Endodermal cell (in vitro differentiated cells): ENCODE data around the gene TRAK1. TPM values are rescaled to one million over a fixed set of nuclear protein-coding genes. Genes with fewer than 3 reads are reported as not detected.

ENCODE experiments used
- DNase-seq: peaks from one replicate; pipeline ENCODE4 v3.0.0-alpha.2; 2017
- H3K27ac ChIP-seq: 2 replicates; pipeline ENCODE4 v1.5.1; 2013; ENCODE audit warnings: mild to moderate bottlenecking, low read depth, low read length, moderate library complexity
- H3K27me3 ChIP-seq: 2 replicates; pipeline ENCODE4 v1.6.1; 2013; ENCODE audit warnings: mild to moderate bottlenecking, low read length, moderate library complexity; ENCODE audit not compliant: insufficient read depth, control insufficient read depth, poor library complexity, severe bottlenecking
- H3K36me3 ChIP-seq: 2 replicates; pipeline ENCODE4 v1.7.0; 2013; ENCODE audit warnings: mild to moderate bottlenecking, low read length, moderate library complexity; ENCODE audit not compliant: control insufficient read depth, insufficient read depth
- H3K4me1 ChIP-seq: one replicate; pipeline ENCODE4 v1.7.0; 2013; ENCODE audit warnings: low read length; ENCODE audit not compliant: control insufficient read depth, insufficient read depth
- H3K4me3 ChIP-seq: 2 replicates; pipeline ENCODE4 v1.5.1; 2013; ENCODE audit warnings: mild to moderate bottlenecking, low read length, moderate library complexity
- H3K9ac ChIP-seq: 2 replicates; pipeline ENCODE4 v1.6.1; 2013; ENCODE audit warnings: mild to moderate bottlenecking, low read length, moderate library complexity; ENCODE audit not compliant: poor library complexity, severe bottlenecking; ENCODE audit errors: extremely low read depth
- H3K9me3 ChIP-seq: 2 replicates; pipeline ENCODE4 v1.6.1; 2013; ENCODE audit warnings: mild to moderate bottlenecking, low read length, moderate library complexity; ENCODE audit not compliant: control insufficient read depth
- H3K27ac Mint-ChIP-seq: 2 replicates; pipeline ENCODE4 v1.8.0; 2020; ENCODE audit warnings: mixed read lengths
- H3K27me3 Mint-ChIP-seq: 2 replicates; pipeline ENCODE4 v1.8.0; 2021; ENCODE audit warnings: mild to moderate bottlenecking, mixed read lengths; ENCODE audit not compliant: insufficient read depth
- H3K36me3 Mint-ChIP-seq: 2 replicates; pipeline ENCODE4 v1.8.0; 2020; ENCODE audit warnings: low read depth, mixed read lengths
- H3K4me1 Mint-ChIP-seq: 2 replicates; pipeline ENCODE4 v1.8.0; 2020; ENCODE audit warnings: mixed read lengths
- H3K4me3 Mint-ChIP-seq: 2 replicates; pipeline ENCODE4 v1.8.0; 2020; ENCODE audit warnings: mild to moderate bottlenecking, moderate library complexity, mixed read lengths
- H3K9me3 Mint-ChIP-seq: 2 replicates; pipeline ENCODE4 v1.8.0; 2020; ENCODE audit warnings: mild to moderate bottlenecking, mixed read lengths
- CTCF ChIP-seq: fragments of 200-600 bp; sonication (generic); conservative IDR thresholded peaks from 2 replicates; pipeline ENCODE4 v1.5.0; 2021; ENCODE audit warnings: antibody characterized with exemption, mild to moderate bottlenecking
- WGBS, 2 experiments: methylation state at CpG; one replicate each; pipeline versions ENCODE4 v1.1.5 to v1.1.7; 2013; ENCODE audit warnings: missing lambda C conversion rate in 2 of 2, mixed read lengths in 1 of 2; ENCODE audit not compliant: insufficient coverage in 1 of 2, insufficient read length in 1 of 2; 5-methylcytosine and 5-hydroxymethylcytosine counted together
- total RNA-seq, 2 donors: library from RNA; stranded (reverse); fragmentation: NEBNext Ultra II Directional in 1 of 2; extraction: Animal tissue kit (Norgen Biotek cat#: 25700) in 1 of 2; gene quantifications; 2 replicates in 1 of 2; 3 replicates in 1 of 2; pipeline ENCODE4 v1.2.1, GENCODE V29; 2021

Gene TRAK1
- total RNA-seq, 2 donors from 2014 or later = 29.8 to 31.0 TPM

- DNase-seq = peak; percentile 74
- Mint-ChIP-seq H3K27me3 (no peaks in the 10 kb centered on the region), H3K27ac (peak overlapping the region; percentile 80), H3K4me3 (no peak overlapping the region), H3K9me3 (no peaks in the 10 kb centered on the region), H3K36me3 (peaks cover 3% of the 10 kb centered on the region), H3K4me1 (peaks cover 19% of the 10 kb centered on the region)
- no peaks in the 10 kb centered on the region for H3K36me3 ChIP-seq
- no peak for TF ChIP-seq CTCF
- H3K9ac ChIP-seq = no peak overlapping the region
- H3K9me3 ChIP-seq = no peaks in the 10 kb centered on the region
- WGBS, 2 experiments = 70 to 72% methylated on average over 4 to 7 of the region's 7 CpGs
- H3K27me3 ChIP-seq = no peaks in the 10 kb centered on the region
- H3K4me1 ChIP-seq = no peaks in the 10 kb centered on the region
- H3K4me3 ChIP-seq = no peak overlapping the region
- peak overlapping the region; percentile 87 for H3K27ac ChIP-seq
Observed at GRCh38 chr3:42179110-42179725, 88.1 kb downstream of the TRAK1 start.

GRCh38 chr3:42180901-42181300 lies 89.7 kb downstream of the TRAK1 start:
- Histone ChIP-seq H3K27ac (no peak overlapping the region), H3K9ac (no peak overlapping the region)

GRCh38 chr3:42182555-42182954 lies 91.4 kb downstream of the TRAK1 start:
- H3K4me3 ChIP-seq = no peak overlapping the region
- H3K27ac Mint-ChIP-seq = no peak overlapping the region
- peaks cover 17% of the 10 kb centered on the region for H3K36me3 Mint-ChIP-seq
- no peaks in the 10 kb centered on the region for H3K27me3 Mint-ChIP-seq
- no peak for TF ChIP-seq CTCF
- WGBS, 2 experiments = 86 to 93% methylated on average over 3 of the region's 3 CpGs
- no peaks in the 10 kb centered on the region for H3K27me3 ChIP-seq
- no peak overlapping the region for H3K9ac ChIP-seq
- H3K36me3 ChIP-seq = no peaks in the 10 kb centered on the region
- H3K9me3 Mint-ChIP-seq = no peaks in the 10 kb centered on the region
- no peaks in the 10 kb centered on the region for H3K9me3 ChIP-seq
- DNase-seq = no peak
- H3K4me1 ChIP-seq = no peaks in the 10 kb centered on the region
- H3K4me1 Mint-ChIP-seq = peaks cover 17% of the 10 kb centered on the region
- no peak overlapping the region for H3K27ac ChIP-seq
- no peak overlapping the region for H3K4me3 Mint-ChIP-seq

More at GRCh38 chr3:42180901-42181300, 89.7 kb downstream of the TRAK1 start:
- Mint-ChIP-seq H3K27ac (no peak overlapping the region), H3K27me3 (no peaks in the 10 kb centered on the region), H3K4me3 (no peak overlapping the region), H3K36me3 (peaks cover 14% of the 10 kb centered on the region), H3K4me1 (peaks cover 17% of the 10 kb centered on the region), H3K9me3 (no peaks in the 10 kb centered on the region)
- Histone ChIP-seq H3K9me3 (no peaks in the 10 kb centered on the region), H3K36me3 (no peaks in the 10 kb centered on the region), H3K4me1 (no peaks in the 10 kb centered on the region), H3K27me3 (no peaks in the 10 kb centered on the region), H3K4me3 (no peak overlapping the region)
- DNase-seq = no peak
- TF ChIP-seq CTCF = no peak
- 93 to 98% methylated on average over 6 to 8 of the region's 8 CpGs for WGBS, 2 experiments
